Measurements from ENCODE around the gene ABLIM2.
A peak's percentile ranks its signal among the peaks of the same experiment; 100 is the strongest.

The ABLIM2 gene

DNA sequence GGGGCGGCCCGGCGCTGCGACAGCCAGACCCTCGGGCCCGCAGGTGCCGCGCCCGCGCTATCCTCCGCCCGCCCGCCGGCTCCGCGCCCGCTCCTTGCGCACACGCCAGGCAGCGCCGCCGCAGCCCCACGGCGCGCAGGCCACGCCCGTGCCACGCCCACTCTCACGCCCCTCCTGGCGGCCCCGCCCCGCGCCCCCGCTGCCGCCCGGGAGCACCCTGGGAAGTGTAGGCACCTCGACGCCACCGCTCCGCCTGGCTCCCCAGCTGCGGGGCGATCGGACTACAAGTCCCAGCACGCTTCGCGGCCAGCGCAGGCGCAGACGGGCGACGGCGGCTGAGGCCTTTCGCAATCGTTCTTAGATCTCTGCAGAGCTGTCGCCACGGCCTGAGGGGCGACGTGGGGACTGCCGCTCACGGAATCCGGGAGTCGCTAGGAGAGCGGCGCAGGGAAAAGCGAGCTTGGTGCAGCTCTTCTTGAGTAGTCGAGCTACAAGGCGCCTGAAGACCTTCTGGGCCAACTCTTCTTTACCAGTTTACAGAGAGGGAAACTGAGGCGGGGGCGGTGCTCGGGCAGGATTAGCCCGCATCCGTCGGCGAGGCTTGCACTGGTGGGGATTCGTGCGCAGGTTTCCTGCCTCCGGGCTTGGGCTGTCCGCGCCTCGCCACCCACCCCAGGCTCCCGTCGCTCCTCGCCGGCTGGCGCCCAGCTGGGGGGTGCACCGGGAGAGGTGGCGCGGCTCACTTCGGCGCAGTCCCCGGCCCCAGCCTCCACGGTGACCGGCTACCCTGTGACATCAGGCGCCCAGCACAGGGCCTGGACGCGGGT lies at the start of gene ABLIM2:
TSS of gene ABLIM2 (minus strand) at position 104 of the 827 bp plus-strand sequence. CDS start 124 bp downstream, outside the sequence.
- DNase-seq, result peak; percentile 99

DNA sequence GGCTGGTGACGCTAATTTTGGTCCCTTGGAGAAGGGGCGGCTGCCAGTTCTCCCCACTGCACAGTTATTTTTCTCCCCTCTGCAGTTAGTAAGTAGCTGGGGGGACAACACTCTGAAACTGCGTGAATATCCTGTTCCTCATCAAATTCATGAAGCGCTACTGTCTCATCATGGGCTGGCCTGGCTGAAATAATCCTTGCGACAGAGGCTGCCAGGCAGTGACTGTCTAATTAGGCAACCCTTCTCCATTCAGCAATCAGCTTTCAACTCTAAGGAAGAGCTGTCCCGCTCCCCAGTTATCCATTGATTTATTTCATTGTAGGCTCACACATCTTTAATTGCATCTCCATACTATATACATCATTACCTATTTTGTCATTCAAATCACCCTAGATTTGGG lies 48.7 kb upstream of the ABLIM2 start:
- DNase-seq, result no peak

DNA sequence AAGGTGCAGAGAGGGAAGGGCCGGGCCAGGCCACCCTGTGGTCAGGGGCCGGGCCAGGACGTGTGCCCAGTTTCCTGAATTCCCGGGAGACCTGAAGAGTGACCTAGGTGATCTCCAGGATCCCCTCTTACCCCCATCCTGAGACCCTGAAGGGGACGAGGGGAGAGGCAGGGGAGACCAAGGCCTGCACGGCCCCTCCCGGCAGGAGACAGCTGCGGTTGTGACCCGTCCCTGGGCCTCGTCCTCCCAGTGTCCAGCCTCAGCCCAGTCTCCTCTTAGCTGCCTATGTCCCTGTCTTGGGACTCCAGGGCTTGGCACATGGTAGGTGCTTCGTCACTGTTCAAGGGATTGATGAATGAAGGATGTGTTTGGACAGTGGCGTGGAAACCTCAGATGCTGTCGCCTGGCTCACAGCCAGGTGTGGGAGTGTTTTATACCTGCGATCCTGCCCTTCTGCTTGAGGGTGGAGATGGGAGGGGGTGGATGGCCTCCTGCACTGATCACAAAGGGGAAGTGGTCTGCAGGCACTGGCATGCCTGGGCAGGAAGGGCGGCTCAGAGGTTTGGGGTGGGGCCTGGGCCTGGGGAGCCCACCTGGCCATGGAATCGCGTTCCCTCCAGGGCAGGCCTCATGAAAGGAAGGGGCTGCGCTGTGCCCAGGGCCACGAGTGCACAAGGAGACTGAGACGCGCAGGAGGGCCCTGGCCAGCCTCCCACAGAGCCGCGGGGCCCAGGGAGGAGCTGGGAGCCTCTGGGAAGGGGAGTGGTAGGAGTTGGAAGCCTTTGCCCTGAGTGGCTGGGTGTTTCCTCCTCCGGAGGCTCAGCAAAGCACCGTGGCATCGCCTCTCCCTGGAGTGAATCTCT lies 47.4 kb upstream of the ABLIM2 start:
- no peak for DNase-seq

DNA sequence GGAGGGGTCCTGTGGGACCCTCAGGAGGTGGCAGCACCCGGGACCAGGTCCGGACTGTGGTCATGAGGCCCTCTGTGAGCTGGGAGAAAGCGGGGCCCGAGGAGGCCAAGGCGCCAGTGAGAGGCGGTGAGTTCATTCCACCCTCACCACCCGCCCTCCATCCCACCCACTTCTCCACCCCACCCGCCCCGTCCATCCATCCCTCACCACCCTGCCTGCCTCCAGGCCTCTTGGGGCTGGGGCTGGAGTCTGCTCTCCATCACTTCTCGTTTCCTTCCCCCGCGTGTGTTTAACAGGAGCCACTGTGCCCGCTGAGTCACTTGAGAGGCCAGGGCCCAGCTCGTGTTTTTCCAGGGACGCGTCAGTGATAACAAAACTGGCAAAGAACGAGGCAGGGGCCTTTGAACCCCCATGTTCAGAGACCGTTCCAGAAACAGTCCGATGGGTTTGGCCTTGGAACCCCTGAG lies 46.7 kb upstream of the ABLIM2 start:
- no peak for DNase-seq

DNA sequence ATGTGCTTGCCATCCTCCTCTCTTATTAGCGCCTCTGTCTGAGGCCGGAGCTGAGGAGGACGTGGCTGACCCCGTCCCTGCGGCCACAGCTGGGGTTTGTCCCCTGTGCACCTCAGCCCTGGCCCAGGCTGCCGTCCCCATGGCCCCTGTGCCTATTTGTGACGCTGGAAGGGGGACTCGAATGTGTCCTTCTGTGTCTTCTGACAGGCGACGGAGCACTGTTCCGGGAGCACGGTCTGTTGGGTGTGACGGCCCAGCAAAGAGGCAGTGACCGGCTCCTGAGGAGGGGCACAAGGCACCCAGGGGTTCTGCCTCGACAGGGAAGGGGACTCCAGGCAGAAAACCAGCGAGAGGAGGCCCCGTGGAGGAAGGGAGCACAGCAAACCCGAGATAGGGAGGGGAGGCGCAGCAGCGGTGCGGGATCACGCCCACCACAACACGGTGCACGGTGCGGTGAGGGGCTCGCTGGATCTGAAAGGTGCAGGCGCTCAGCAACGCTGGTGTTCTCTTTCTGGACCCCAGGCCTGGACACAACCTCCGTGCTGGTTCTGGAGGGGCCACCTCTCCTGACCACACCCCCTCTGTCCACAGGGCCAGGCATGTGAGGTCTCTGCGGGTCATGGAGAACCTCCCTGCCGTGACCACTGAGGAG lies 46.1 kb upstream of the ABLIM2 start:
- no peak for DNase-seq

DNA sequence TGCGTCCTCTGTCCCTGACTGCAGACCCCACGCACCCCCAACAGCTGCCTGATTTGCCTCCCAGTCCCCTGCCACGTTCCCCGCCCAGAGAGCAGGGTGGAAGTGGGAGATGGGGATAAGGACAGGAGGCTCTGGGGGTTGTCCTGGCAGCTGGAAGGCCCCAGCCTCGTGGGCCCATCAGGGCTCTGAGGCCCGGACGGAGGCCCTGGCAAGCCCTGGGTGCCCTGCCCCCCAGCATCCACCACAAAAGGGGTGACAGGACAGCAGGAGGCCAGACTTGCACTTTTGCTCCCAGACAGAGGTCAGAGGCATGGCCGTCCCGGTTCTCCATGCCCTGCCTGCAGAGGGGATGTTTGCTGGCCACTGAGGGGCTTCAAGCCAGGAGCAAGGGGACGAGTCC lies 45.2 kb upstream of the ABLIM2 start:
- no peak for DNase-seq

DNA sequence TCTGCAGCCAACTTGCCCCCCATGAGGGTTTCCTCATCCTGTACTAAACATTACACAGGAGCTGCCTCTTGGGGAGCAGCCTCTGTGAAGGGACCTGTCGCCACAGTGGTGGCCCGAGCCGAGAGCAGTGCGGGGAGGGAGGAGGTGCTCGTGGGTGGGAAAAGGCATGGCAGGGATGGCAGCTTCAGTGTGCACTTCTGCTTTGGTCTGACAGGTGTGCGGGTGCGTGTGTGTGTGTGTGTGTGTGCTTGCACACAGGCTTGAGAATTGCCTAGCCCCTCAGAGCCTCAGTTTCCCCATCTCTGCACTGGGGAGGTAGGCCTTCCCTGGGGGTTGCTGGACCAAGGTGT lies 44.4 kb upstream of the ABLIM2 start:
- DNase-seq, result no peak

DNA sequence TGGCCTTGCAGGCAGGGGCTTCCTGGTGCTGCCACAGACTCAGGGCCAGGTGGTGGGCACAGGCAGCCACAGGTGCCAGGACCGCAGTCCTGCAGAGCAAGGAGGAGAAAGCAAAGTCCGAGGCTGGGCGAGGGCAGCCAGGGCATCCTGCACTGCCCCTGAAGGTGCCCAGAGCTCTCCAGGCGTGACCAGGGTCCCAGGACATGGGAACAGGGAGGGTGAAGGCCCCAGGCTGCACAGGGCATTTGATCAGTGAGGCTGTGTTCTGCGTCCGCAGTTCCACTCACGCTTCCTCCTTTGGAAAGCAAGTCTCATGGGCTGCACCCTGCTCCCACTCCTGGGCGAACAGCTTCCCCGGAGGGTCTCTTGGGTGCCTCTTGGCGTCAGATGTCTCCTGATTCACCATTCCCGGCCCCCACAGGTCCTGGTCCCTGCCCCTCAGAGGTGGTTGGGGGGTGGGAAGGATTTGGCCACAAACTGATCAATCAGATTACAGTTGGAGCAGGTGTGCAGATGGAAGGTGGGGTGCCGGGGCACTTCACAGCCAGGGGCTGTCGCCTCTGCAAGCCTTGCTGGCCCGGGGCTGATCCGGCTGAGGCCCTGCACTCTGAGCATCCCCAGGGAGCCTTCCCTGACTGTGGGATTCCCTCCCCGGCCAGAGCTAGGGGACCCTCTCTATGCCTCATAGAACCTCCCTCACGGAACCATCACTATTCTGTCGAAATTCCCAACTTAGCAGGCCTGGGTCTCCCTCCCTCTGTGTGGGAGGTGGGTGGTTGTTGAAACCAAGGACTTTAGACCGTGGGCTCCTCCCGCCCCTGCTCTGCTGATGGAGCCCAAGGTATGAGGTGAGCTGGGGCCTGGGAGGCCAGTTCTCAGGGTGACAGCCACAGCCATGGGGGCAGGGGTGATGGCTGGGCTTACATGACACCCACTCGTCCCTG lies 43.8 kb upstream of the ABLIM2 start:
- no peak for DNase-seq

DNA sequence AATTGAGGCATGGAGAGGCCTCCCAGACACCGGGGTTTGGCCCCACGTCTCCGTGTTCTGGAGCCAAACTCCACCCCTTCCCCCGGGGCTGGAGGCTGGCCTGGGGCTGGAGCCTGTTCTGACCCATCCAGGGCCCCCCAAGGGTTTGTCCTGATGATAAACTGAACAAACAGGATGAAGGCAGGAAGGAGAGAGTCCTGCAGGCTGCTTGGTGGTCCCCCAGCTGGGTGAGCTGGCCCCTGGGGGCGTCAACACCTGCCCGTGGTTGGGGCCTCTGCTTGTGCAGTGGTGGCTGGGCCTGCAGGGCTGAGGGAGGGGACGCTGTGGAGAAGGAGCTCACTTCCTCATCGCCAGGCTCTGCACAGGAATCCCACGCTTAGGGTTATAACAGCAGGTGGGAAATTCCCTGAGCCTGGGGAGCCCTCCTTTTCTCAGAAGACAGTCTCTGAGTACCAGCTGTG lies 42.7 kb upstream of the ABLIM2 start:
- DNase-seq, result no peak

DNA sequence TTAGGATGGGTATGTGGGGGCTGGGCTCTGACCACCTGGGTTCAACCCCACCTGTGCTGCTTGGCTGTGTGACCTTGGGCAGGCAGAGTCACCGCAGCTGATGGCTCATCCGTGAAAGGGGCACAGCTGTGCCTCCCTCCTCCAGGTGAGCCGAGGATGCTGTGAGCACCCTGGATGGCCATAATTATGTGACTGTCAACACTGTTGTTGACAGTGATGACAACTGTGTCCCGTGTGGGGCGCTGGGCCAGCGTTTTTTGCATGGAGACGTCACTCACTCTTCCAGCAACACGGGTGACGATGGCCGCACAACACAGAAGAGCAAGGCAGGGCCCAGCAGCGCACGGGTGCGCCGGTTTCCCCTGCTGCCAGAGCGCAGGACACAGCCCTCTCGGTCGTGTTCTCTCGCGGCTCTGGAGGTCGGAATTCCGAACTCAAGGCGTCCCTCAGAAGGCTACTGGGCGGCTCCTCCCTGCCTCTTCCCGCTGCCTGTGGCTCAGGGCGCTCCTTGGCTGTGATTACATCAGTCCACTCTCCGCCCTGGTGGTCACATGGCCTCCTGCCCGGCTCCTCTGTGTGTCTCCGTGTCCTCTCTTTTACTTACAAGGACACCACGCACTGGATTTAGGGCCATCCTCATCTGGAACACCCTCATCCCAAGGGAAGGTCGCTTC lies 41.8 kb upstream of the ABLIM2 start:
- DNase-seq, result peak; percentile 41

DNA sequence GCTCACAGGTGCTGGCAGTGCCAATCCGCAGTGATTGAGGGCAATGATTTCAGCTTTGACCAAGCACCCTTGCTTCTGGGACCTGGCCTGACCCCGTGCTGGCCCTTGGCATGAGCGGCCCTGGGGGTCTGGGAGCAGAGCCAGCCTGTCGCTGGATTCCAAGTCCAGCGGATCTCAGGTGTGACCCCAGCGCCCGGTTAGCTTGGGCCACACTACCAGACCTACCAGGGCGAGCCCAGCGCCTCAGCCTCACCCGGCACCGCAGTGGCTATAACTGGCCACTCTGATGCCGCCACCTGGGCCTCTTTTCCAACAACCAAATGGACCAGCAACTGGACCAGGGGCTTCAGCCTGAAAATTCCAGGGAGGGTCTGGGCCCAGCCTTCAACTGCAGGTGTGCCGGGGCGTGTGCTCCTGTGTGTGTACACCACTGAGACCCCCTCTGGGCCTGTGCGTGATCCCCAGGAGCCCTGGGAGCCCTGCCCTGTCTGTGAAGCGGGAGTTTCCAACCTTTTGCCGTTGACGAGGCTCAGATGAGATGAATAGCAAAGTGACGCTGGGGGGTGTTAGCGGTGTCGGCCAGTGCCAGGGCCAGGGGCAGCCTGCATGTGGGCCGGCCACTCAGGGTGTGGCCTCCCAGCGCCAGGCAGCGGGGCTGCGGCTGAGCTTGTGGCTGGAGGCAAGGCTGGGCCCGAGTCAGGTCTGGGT lies 41.1 kb upstream of the ABLIM2 start:
- DNase-seq, result peak; percentile 40

DNA sequence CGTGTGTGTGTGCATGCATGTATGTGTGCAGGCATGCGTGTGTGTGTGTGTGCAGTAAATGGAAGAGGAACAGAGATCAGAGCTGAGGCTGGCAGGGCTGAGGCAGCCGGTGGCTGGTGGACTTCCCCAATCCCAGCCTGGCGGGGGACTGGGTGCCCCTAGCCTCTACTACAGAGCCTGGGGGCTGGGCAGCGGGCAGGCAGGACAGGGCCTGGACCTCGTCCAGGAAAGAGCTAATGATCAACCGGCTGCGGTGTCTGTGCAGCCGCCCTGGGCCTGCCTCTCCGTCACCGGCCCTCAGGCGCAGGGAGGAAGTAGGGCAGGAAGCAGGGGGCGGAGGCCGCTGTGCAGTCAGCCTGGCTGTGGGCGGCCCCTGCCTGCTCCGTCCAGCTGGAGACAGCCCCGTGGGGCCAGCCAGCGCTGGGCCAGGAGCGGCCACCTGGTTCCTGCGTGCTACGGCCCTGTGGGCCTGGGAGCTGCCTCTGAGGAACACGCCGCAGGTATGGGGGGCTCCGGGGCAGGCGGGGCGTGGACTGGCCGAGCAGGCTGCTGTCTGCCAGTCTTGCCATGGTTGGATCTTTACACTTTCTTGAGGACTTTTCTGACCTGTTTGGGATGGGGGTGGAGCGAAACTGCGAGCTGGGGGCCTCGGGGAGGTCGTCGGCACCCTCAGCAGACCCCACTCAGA lies 40.4 kb upstream of the ABLIM2 start, which contains the start of gene SH3TC1:
TSS of gene SH3TC1 (plus strand) at position 385 of the 688 bp plus-strand sequence. CDS start 5,905 bp downstream, outside the sequence.
- DNase-seq, result peak; percentile 73

DNA sequence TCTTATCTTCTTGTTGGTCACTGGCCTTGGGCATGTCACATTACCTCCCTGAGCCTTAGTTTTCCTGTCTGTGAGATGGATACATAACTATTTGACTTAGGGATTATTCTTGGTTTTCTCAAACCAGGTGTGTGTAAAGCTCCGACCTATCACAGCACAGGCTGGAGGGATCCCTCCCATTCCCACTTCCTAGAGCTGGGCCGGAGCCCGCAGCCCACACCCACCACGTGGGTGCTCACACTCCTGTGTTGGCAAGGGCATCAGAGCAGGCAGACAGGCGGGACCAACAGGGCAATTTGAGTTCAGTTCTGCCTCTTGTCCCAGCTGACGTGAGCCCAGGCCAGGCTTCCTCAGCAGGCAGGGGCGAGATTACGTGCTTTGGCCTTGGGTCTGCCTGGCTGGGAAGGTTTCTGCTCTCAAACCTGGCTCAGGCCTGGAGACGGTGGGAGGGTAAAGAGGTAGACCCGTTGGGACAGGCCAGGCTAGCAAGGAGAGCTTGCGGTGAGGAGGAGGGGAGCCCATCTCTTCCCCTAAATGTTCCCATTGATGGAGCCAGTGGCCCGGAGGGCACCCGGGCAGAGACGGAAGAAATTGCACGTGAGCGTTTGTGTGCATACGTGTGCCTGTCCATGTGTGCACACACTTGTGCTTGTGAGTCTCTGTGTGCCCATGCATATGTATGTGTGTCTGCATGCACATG lies 39.7 kb upstream of the ABLIM2 start:
- DNase-seq, result no peak

DNA sequence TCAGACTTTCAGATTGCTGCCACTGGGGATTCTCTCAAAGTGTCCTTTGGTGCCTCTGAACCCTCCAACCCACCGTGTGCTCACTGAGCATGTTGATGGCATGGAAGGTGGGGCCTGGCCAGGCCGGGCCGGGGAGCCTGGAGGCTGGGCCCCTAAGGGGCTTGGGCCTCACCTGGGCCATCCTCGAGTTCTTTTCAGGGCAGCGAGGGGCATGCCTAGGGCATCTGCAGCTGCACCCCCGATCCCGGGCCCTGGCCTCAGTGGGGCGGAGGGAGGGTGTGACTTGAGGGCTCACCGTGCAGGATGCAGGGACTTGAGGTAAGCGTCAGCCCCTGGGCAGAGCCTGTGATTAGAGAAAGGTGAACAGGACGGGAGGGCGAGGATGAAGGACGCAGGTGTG lies 38.9 kb upstream of the ABLIM2 start:
- no peak for DNase-seq

DNA sequence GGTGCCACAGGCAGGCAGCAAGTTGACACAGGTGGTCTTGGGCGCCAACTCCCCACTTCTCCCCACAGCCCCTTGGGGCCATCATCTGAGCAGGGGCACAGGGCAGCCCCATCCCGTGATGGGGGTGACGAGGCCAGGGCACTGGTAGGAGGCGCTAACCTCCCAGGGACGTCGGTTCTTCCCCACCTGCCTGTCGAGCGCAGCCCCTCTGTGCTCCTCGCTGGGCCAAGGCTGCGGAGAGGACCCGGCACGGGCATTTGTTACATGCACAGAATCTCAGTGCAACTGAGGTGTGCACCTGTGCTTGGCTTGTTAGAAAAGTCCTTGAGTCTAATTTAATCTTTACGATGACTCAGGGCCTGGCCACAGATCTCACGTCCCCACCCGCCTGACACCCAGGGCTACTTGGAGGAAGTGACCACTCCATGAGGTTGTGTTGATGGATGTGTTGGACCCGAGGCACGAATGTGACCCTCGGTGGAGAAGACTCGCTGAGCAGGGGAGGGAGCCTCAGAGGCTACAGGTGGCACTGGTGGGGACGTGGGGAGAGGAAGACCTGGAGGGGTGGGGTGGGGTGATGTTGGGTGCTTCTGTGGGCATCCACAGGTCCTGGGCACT lies 37.3 kb upstream of the ABLIM2 start:
- DNase-seq, result no peak

DNA sequence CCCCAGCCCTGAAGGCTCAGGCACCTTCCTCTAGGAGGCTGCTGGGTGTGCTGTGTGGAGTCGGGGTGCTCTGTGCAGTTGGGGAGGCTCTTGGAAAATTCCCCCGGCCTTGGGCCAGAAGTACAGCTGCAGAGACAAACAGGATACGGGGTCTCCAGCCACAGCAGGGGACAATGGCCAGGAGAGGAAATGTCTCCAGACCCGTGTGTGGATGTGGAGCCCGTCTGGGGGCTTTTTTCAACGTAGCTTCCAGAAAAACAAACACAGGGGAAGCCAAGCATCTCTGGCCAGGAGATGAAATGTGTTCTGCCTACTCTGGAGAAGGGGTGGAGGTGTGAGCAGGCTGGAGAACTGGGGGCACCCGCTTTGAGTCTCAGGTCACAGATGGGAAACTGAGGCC lies 36.8 kb upstream of the ABLIM2 start:
- DNase-seq, result no peak

DNA sequence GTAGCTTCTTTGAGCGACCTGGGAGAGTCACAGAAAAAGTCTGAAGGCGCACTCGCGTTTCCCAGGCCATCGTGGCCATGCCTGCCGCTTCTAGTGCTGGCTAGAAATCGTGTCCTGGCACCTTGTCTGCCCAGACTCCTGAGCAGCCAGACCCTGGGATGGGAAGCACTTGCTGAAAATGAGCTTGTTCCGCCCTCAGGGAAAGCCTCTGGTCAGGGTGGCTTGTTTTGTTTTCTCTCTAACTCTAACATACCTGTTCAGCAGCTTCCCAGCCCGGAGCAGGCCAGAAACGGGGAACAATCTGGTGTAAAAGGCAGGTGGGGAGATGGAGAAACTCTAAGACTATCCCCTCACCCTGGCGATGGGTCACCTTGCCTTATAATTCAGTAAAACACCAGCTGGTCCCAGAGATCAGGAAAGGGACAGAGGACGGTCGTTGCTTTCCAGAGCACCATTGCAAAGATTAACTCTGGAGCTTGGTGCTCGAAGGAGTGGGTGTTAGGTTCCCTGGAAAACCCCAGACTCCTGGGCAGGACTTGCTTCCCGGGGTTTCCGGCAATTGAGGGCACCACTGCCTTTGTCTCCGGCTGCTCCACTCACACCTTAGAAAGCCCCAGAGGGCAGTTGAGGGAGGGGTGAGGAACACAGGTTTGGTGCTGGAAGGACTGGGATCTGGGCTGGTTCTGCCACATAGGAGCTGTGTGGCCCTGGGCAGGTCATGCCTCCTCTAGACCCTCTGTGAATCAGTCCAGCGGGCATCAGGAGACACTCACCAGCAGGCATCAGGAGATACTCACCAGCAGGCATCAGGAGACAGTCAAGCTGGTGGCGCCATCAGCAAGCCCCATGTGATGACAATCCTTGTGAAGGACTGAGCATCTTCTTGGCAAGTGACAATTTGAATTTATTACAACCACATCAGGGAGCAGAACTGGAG lies 36.0 kb upstream of the ABLIM2 start:
- no peak for DNase-seq
